ENCODE results near the gene SS18. TPM values are rescaled to one million over a fixed set of nuclear protein-coding genes. Genes with fewer than 3 reads are reported as not detected.

SS18 gene
- total RNA-seq, 1 donor from 2014 or later: 84.4 TPM

GRCh38 chr18:25998461-25998860, 92.0 kb downstream of the SS18 start:
- Mint-ChIP-seq H3K27me3 (no peaks in the 10 kb centered on the region), H3K9me3 (ENCODE audit: low read depth) (no peaks in the 10 kb centered on the region), H3K27ac (no peak overlapping the region), H3K36me3 (ENCODE audit: insufficient read depth) (no peaks in the 10 kb centered on the region), H3K4me3 (ENCODE audit: low read depth) (no peak overlapping the region), H3K4me1 (ENCODE audit: low read depth) (no peaks in the 10 kb centered on the region)
- DNase-seq (ENCODE audit: low spot score, unreplicated experiment): no peak
- TF ChIP-seq CTCF (IDR thresholded peaks at IDR 0.05; ENCODE audit: unreplicated experiment): no peak

- no peak for DNase-seq (ENCODE audit: low spot score, unreplicated experiment)
- Mint-ChIP-seq H3K27ac (no peak overlapping the region), H3K4me1 (ENCODE audit: low read depth) (no peaks in the 10 kb centered on the region), H3K27me3 (no peaks in the 10 kb centered on the region), H3K9me3 (ENCODE audit: low read depth) (no peaks in the 10 kb centered on the region), H3K36me3 (ENCODE audit: insufficient read depth) (no peaks in the 10 kb centered on the region), H3K4me3 (ENCODE audit: low read depth) (no peak overlapping the region)
- no peak for TF ChIP-seq CTCF (IDR thresholded peaks at IDR 0.05; ENCODE audit: unreplicated experiment)
Observed at GRCh38 chr18:25992566-25992965, 97.8 kb downstream of the SS18 start.

GRCh38 chr18:25990473-25990872, 99.9 kb downstream of the SS18 start:
- no peak for TF ChIP-seq CTCF (IDR thresholded peaks at IDR 0.05; ENCODE audit: unreplicated experiment)
- peaks cover 2% of the 10 kb centered on the region for H3K27me3 Mint-ChIP-seq

GRCh38 chr18:25985707-25986394, 104.6 kb downstream of the SS18 start:
- TF ChIP-seq CTCF (IDR thresholded peaks at IDR 0.05; ENCODE audit: unreplicated experiment): no peak
- no peak overlapping the region for H3K4me3 Mint-ChIP-seq (ENCODE audit: low read depth)
- no peaks in the 10 kb centered on the region for H3K36me3 Mint-ChIP-seq (ENCODE audit: insufficient read depth)
- no peak for DNase-seq (ENCODE audit: low spot score, unreplicated experiment)
- no peaks in the 10 kb centered on the region for H3K4me1 Mint-ChIP-seq (ENCODE audit: low read depth)
- H3K9me3 Mint-ChIP-seq (ENCODE audit: low read depth): no peaks in the 10 kb centered on the region
- peaks cover 9% of the 10 kb centered on the region for H3K27me3 Mint-ChIP-seq
- no peak overlapping the region for H3K27ac Mint-ChIP-seq

More at GRCh38 chr18:25990473-25990872, 99.9 kb downstream of the SS18 start:
- no peak for DNase-seq (ENCODE audit: low spot score, unreplicated experiment)
- H3K9me3 Mint-ChIP-seq (ENCODE audit: low read depth): no peaks in the 10 kb centered on the region
- H3K4me3 Mint-ChIP-seq (ENCODE audit: low read depth): no peak overlapping the region
- no peak overlapping the region for H3K27ac Mint-ChIP-seq
- no peaks in the 10 kb centered on the region for H3K36me3 Mint-ChIP-seq (ENCODE audit: insufficient read depth)
- H3K4me1 Mint-ChIP-seq (ENCODE audit: low read depth): no peaks in the 10 kb centered on the region

GRCh38 chr18:25983730-25984129, 106.7 kb downstream of the SS18 start:
- Mint-ChIP-seq H3K36me3 (ENCODE audit: insufficient read depth) (no peaks in the 10 kb centered on the region), H3K4me1 (ENCODE audit: low read depth) (no peaks in the 10 kb centered on the region), H3K4me3 (ENCODE audit: low read depth) (no peak overlapping the region), H3K9me3 (ENCODE audit: low read depth) (no peaks in the 10 kb centered on the region), H3K27ac (no peak overlapping the region), H3K27me3 (peaks cover 9% of the 10 kb centered on the region)
- no peak for TF ChIP-seq CTCF (IDR thresholded peaks at IDR 0.05; ENCODE audit: unreplicated experiment)
- DNase-seq (ENCODE audit: low spot score, unreplicated experiment): no peak

Measured in progenitor cell of endocrine pancreas (in vitro differentiated cells).